Upper lobe of left lung (tissue), 4 donors: Measurements from ENCODE around the gene RNF213.

Source experiments
- POLR2A ChIP-seq, 4 donors: fragments of 450-650 bp; IDR thresholded peaks; one replicate each; pipeline ENCODE4 v1.5.1; 2016 to 2017; ENCODE audit warnings: antibody characterized with exemption in 4 of 4, mild to moderate bottlenecking in 2 of 4
- POLR2AphosphoS5 ChIP-seq, 2 donors: sonication (generic); formaldehyde crosslinking; IDR thresholded peaks; one replicate each; pipeline ENCODE4 v1.5.1; 2017; ENCODE audit warnings: antibody characterized with exemption in 2 of 2
- TF ChIP-seq, protein P1 (sequence below), 6 experiments: fragments of 450-650 bp in 4 of 6; fragments of 200-600 bp in 2 of 6; sonication (generic) in 2 of 6; IDR thresholded peaks; one replicate each; pipeline ENCODE4 v1.5.1; 2016 to 2019; ENCODE audit warnings: antibody characterized with exemption in 6 of 6

DNA sequence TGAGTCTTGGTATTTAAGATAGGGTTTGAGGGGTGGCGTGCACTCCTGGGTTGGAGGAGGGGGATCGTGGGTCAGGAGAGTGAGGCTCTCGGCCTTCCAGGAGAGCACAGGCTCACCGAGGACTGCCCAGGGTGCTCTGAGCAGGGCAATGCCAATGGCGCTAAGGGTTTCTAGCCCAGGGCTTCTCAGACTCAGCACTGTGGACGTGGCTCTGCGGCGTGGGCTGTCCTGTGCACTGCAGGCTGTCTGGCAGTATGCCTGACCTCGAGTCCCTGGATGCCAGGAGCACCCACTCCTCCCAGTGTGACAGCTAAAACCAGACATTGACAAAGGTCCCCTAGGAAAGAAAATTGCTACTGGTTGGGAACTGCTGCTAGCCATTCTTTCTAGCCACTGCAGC, 117.1 kb downstream of the RNF213 start:
- TF ChIP-seq, protein P1, sequence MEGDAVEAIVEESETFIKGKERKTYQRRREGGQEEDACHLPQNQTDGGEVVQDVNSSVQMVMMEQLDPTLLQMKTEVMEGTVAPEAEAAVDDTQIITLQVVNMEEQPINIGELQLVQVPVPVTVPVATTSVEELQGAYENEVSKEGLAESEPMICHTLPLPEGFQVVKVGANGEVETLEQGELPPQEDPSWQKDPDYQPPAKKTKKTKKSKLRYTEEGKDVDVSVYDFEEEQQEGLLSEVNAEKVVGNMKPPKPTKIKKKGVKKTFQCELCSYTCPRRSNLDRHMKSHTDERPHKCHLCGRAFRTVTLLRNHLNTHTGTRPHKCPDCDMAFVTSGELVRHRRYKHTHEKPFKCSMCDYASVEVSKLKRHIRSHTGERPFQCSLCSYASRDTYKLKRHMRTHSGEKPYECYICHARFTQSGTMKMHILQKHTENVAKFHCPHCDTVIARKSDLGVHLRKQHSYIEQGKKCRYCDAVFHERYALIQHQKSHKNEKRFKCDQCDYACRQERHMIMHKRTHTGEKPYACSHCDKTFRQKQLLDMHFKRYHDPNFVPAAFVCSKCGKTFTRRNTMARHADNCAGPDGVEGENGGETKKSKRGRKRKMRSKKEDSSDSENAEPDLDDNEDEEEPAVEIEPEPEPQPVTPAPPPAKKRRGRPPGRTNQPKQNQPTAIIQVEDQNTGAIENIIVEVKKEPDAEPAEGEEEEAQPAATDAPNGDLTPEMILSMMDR (IDR thresholded peaks at IDR 0.05): no peak
- TF ChIP-seq POLR2A (IDR thresholded peaks at IDR 0.05) (no peak), POLR2AphosphoS5 (IDR thresholded peaks at IDR 0.05) (no peak)
